ENCODE results near the gene XKR8. TPM values are rescaled to one million over a fixed set of nuclear protein-coding genes. Genes with fewer than 3 reads are reported as not detected.

XKR8 gene
- total RNA-seq, 1 experiment from 2014 or later: 17.2 TPM

DNA sequence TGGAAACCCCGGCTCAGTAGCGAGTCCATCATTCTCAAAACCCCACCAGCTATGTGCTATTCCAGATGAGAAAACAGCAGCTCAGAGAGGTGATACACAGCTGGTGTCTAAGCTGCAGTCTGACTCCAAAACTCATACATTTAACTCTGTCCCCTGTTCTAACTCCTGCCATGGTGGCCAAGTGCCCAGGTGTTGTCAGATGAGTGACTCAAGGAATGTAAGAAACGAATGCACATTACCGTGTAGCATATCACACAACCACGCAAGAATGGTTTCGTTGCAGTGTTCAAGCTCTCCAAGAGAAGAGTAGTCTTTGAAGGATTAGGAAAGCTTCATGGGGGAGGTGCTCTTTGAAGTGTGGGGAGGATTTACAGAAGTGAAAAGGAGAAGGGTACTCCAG is 4.7 kb upstream of the XKR8 start:
- no peak overlapping the region for H3K56ac ChIP-seq (ENCODE audit: insufficient read length, low read depth, low read length)
- no peak overlapping the region for H3K9ac ChIP-seq (ENCODE audit: extremely low read depth, insufficient read length, low read length)
- no peak overlapping the region for H3K14ac ChIP-seq (ENCODE audit: insufficient read depth, low read length)
- H2AK5ac ChIP-seq (ENCODE audit: insufficient read length, low read length): no peak overlapping the region
- Mint-ChIP-seq H3K27me3 (ENCODE audit: low read depth) (no peaks in the 10 kb centered on the region), H3K4me3 (no peak overlapping the region), H3K36me3 (ENCODE audit: insufficient read depth in 1 of 3, low read depth in 3 of 3) (peaks cover 18 to 77% (median 71%) of the 10 kb centered on the region in 3 experiments; a peak in 6 of 7 replicates), H3K9me3 (no peaks in the 10 kb centered on the region; a peak in 1 of 5 replicates), H3K4me1 (peaks cover 3 to 8% of the 10 kb centered on the region in 2 experiments), H3K27ac (no peak overlapping the region)
- no peaks in the 10 kb centered on the region for H3K79me2 ChIP-seq (ENCODE audit: insufficient read depth, low read length)
- no peaks in the 10 kb centered on the region for H3K27me3 ChIP-seq (ENCODE audit: insufficient read depth, low read length)
- no peak overlapping the region for H3K4me2 ChIP-seq (ENCODE audit: insufficient read depth, insufficient read length, low read length)
- TF ChIP-seq CTCF (conservative IDR thresholded peaks at IDR 0.05): no peak
- no peak overlapping the region for H3K23ac ChIP-seq (ENCODE audit: insufficient read length, low read depth, low read length)
- H3K27ac ChIP-seq (ENCODE audit: insufficient read length, low read depth, low read length): no peak overlapping the region
- no CpG with 5 or more reads among the region's 6 CpGs for WGBS (ENCODE audit: extremely low coverage, insufficient read length, low lambda C conversion rate)
- H3K9me3 ChIP-seq (ENCODE audit: control insufficient read depth, low read depth, low read length): no peaks in the 10 kb centered on the region
- H3K23me2 ChIP-seq (ENCODE audit: insufficient read length, low read depth, low read length, poor library complexity, severe bottlenecking): peaks cover 4% of the 10 kb centered on the region
- no peak overlapping the region for H3T11ph ChIP-seq (ENCODE audit: low read length)
- no peak overlapping the region for H2BK20ac ChIP-seq (ENCODE audit: low read depth, low read length, poor library complexity, severe bottlenecking)
- no peaks in the 10 kb centered on the region for H3K4me1 ChIP-seq (ENCODE audit: insufficient read depth, low read length)
- no peak overlapping the region for H2BK5ac ChIP-seq (ENCODE audit: insufficient read length, low read length)
- no peak overlapping the region for H2BK15ac ChIP-seq (ENCODE audit: low read depth, low read length)
- no peaks in the 10 kb centered on the region for H4K20me1 ChIP-seq (ENCODE audit: control insufficient read depth, insufficient read depth, insufficient read length)
- no peak overlapping the region for H4K91ac ChIP-seq (ENCODE audit: insufficient read length, low read depth, low read length)
- DNase-seq: no peak
- no peak overlapping the region for H4K5ac ChIP-seq (ENCODE audit: insufficient read length, low read depth, low read length)
- no peaks in the 10 kb centered on the region for H3K79me1 ChIP-seq (ENCODE audit: insufficient read depth, low read depth, low read length, poor library complexity, severe bottlenecking)
- no peak overlapping the region for H3K18ac ChIP-seq (ENCODE audit: insufficient read length, low read depth, low read length)
- no peak overlapping the region for H3K4ac ChIP-seq (ENCODE audit: low read depth, low read length)
- no peak overlapping the region for H2BK12ac ChIP-seq (ENCODE audit: insufficient read length, low read depth, low read length)
- H2BK120ac ChIP-seq (ENCODE audit: low read depth, low read length, poor library complexity, severe bottlenecking): no peak overlapping the region
- H2AFZ ChIP-seq (ENCODE audit: low read length): no peak overlapping the region
- no peak overlapping the region for H4K8ac ChIP-seq (replicated peaks; ENCODE audit: insufficient read length, low read depth, low read length)
